ENCODE measurements around the gene FAM210A.
"Not testable (repeated sequence)": the region's sequence is repeated elsewhere in the genome, so short reads cannot be mapped to it uniquely, and the experiment has no call there.

The FAM210A gene

DNA sequence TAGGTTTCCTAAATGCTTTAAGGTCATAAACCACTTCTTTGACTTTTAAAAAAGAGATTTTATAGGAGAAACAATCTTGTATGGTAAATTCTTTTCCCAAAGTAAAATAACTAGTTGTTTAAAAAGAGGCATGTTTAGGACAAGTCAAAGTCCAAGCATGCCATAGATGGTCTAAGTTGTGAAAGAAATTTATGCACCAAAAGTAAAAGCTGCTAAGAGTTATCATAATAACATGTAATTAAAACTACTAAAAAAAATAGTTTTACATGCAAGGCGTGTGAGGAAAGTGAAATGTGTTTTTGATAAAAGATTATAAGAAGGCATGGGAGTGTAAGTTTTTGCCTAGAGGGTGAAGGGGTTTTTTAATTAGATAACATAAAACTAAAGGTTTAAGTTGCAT is 22.5 kb downstream of the FAM210A start:
- no peak for DNase-seq (ENCODE audit: low read depth, low spot score)

DNA sequence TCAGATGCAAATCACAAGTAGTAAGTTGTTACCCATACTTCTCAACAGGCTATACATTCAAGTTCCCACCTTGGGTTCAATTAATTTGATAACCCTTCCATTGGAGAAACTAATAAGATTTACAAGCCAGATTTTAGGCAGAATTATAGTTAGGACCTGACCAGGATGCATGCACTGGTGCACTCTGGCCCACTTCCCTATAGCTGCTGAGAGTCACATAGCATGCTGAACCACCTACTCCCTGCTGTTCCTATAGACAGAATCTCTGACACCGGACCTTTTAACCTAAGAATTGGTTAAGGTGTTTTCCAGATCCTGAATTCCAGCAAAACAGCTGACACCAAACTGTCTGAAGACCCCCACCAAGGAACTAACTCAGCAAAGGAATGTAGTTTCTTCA is 26.2 kb downstream of the FAM210A start:
- no peak for DNase-seq (ENCODE audit: low read depth, low spot score)

DNA sequence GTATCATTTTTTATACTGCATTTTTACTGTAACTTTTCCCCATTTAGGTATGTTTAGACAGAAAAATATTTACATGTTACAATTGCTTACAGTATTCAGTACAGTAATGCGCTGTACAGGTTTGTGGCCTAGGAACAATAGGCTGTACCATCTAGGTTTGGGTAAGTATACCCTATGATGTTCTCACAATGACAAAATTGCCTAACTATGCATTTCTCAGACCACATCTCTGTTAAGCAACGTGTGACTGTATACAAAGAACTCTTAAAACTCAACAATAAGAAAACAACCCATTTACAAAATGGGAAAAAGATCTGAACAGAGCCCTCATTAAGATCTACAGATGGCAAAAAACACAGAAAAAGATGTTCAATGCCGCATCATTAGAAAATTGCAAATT is 29.4 kb downstream of the FAM210A start:
- DNase-seq (ENCODE audit: low read depth, low spot score): no peak

DNA sequence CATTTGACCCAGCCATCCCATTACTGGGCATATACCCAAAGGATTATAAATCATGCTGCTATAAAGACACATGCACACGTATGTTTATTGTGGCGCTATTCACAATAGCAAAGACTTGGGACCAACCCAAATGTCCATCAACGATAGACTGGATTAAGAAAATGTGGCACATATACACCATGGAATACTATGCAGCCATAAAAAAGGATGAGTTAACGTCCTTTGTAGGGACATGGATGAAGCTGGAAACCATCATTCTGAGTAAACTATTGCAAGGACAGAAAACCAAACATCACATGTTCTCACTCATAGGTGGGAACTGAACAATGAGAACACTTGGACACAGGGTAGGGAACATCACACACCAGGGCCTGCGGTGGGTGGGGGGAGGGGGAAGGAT is 31.0 kb downstream of the FAM210A start:
- DNase-seq (ENCODE audit: low read depth, low spot score): not testable (repeated sequence)

DNA sequence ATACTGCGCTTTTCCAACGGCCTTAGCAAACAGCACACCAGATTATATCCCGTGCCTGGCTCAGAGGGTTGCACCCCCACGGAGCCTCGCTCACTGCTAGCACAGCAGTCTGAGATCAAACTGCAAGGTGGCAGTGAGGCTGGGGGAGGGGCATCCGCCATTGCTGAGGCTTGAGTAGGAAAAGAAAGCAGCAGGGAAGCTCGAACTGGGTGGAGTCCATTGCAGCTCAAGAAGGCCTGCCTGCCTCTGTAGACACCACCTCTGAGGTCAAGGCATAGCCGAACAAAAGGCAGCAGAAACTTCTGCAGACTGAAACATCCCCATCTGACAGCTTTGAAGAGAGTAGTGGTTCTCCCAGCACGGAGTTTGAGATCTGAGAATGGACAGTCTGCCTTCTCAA is 36.3 kb downstream of the FAM210A start:
- DNase-seq (ENCODE audit: low read depth, low spot score): not testable (repeated sequence)

DNA sequence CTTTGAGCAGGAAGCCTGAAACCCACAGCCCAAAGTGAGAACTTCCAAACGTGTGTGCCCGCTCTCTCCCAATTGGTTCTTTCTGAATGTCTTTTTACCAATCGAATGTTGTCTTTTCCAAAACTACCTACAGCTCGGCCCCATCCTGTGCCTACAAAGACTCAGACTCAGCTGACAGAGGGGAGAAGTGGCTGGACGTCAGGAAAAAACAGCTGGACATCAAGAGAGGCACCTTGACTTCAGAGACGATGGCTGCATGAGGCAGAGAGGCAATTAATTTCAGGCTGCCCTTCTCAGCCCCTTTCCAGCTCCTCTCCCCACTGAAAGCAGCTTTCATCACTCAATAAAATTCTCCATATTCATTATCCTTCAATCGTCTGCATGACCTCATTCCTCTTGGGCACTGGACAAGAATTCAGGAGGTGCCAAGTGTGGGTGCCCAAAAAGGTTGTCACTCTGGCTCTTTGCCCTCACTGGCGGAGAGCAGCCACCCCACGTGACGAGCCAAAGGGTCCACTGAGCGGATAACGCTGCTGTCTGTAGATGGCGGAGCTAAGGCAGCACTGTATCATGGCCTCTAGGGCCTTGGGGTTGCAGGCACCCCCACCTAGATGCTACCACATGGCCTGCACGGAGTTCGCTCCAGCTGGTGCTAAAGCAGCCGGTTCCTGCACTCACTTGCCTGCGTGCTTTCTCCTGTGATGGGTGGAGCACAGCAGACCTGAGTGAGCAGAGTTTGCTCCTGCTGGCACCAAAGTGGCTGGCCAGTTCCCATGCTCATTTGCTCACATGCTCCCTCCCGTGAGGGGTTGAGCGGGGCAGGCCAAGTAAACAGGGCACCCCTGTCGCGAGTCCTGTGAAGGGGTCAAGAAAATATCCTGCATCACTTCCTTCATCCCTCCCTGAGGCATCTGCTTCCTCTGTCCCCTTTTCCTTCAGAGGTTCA is 37.9 kb downstream of the FAM210A start:
- DNase-seq (ENCODE audit: low read depth, low spot score): no peak

DNA sequence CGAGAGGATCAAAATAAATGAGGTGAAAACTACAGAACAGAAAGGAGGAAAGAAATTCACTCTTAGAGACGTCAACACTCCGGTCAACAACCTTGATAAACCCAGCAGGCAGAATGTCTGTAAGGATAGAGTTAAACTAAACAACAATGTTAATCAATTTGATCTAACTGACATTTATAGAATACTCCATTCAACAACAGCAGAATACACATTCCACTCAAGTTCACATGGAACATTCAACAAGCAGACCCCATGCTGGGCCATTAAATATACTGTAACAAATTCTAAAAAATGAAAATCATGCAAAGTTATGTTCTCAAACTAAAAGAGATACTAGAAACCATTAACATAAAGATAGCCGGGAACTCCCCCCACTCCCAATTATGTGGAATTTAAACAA is 41.8 kb downstream of the FAM210A start:
- no peak for DNase-seq (ENCODE audit: low read depth, low spot score)

DNA sequence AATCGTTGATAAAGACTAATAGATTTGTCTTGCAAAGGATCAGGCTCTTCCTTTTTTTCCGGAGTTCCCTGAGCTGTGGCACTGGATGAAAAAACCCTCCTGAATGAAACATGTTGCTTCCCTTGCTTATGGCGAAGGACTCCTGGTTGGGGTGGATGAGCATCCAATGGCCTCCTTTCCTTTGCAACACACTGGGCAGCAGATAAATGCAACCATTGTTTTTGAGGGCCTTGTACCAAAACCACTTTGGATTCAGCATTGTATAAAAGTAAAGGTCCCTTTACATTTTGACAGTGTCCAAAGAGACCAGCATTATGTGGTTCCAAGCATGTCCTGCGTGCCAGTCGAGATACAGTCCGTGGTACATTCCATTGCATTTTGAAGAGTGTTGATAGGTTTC is 44.7 kb downstream of the FAM210A start:
- DNase-seq (ENCODE audit: low read depth, low spot score): no peak

DNA sequence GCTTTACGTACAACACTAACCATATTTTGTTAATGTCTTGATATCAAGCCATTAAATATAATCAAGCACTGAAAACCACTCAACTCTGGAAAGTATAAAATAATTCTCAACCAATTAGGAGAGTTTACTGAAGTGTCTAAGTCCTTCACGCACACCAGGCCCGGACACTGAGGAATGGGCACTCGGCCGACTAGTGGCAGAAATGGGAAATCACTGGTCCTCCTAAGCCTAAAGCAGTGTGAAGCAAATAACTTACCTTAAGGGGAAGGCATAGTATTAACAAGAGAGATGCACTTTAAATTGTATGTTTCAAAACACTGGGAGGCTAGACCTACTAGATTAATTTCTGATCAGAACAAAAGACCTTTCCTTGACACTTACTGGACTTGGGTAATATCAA is 45.7 kb downstream of the FAM210A start:
- DNase-seq (ENCODE audit: low read depth, low spot score): no peak

DNA sequence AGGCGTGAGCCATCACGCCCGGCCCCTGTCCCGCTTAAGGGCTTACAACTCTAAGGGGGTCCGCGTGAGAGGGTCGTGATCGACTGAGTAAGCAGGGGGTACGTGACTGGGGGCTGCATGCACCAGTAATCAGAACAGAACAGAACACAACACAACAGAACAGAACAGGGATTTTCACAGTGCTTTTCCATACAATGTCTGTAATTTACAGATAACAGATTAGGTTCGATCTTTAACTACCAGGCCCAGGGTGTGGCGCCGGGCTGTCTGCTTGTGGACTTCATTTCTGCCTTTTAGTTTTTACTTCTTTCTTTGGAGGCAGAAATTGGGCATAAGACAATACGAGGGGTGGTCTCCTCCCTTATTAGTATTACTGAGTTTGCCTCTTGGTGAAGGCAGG is 49.0 kb downstream of the FAM210A start:
- DNase-seq (ENCODE audit: low read depth, low spot score): not testable (repeated sequence)

DNA sequence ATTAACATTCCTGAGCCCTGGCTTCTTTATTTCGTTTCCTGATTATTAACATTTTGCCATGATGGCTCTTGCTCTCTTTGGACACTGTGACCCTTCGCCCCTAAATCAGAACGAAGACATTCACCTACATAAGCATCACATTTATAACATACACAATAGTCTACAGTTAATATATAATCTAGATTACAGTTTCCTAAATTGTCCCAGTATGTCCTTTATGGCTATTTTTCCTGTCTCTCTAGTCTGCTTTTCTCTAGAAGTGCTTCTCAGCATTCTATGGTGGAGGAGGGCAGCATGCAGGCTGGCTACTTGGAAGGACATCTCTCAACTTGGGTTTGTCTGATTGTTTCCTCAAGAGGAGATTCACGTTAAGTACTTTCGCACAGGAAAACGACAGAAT is 49.9 kb downstream of the FAM210A start:
- DNase-seq (ENCODE audit: low read depth, low spot score): no peak

DNA sequence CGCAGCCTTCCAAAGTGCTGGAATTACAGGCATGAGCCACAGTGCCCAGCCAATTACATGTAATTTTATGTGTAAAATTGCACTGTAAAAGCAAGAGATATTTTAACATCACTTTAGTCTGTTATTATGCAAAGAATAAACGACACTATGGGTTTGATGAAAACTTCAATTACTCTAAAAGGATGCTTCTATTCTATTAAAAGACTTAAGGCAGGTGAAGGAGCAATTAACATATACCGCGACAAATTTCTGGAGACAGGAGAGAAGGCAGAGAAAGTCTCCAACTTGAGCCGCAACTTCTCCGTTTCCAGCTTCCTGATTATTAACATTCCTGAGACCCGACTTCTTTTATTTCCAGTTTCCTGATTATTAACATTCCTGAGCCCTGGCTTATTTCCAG is 53.7 kb downstream of the FAM210A start:
- DNase-seq (ENCODE audit: low read depth, low spot score): no peak

DNA sequence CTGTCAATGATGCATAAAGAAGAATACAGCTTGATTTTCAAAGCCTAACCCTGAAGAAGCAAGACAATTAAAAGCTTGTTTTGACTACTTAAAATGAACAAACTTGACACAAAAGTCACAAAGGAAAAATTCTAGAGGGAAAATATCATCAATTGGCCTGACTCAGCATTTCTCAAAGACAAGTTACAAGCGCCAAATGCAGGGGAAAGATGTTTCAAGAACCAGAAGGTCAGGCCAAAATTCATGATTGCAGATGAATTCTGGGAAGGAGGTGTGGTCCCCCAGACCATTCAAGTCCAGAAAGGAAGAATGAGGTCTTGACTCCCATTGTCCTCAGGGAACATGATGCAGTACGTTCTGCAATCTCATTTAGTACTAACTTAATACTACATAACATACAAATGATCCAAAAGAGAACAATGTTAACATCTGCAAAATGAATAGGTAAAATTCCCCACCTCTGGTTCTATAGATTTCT is 64.5 kb downstream of the FAM210A start:
- DNase-seq (ENCODE audit: low read depth, low spot score): no peak

DNA sequence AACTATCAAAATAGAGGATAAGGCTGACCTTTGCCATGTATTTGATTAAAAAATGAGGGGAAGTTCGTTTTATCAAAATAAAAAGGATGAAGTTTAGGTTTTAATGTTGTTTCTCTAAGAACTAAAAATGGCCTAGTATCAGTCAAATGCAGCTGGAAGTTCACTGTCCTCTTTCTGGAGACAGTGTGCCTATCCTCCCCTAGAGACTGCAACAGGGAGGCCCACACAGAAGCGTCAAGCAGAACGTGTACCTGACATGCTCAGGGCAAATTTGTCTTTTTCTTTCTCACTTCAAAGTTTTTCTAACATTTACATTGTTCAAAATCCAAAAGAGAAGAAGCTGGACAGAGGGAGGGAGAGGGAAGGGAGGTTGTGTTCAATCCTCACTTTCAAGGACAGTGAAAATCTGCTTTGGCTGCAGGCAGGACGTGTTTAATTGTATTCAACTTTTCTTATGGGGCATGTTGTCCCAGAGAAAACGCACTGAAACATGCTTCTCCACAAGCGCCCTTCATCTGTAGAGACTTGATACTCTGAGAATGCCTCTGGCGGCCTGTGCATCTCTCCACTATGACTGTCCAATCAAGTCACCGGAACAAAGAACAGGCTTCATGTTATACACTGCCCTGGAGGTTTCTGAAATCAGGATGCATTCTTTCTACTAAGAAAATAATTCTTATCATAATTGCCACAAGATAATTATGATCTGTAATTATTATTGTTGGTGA is 65.1 kb downstream of the FAM210A start:
- no peak for DNase-seq (ENCODE audit: low read depth, low spot score)

DNA sequence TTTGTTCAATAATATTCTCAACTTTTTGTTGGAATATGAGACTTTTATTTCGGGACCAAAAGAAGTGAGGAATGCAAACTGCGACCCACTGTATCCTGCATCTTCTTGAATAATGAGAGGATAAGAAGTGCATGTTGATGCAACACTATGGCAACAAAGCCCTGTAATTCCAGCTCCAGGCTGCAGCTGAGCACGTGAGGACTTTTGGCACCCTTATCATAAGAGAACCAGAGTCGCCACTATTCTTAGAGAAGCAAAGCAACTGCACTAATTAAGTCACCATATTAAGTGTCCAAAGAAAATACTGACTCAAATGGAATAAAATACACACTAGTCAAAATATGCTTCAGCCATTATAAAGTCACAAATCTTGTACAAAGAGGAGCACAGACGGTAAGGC is 65.8 kb downstream of the FAM210A start:
- no peak for DNase-seq (ENCODE audit: low read depth, low spot score)

DNA sequence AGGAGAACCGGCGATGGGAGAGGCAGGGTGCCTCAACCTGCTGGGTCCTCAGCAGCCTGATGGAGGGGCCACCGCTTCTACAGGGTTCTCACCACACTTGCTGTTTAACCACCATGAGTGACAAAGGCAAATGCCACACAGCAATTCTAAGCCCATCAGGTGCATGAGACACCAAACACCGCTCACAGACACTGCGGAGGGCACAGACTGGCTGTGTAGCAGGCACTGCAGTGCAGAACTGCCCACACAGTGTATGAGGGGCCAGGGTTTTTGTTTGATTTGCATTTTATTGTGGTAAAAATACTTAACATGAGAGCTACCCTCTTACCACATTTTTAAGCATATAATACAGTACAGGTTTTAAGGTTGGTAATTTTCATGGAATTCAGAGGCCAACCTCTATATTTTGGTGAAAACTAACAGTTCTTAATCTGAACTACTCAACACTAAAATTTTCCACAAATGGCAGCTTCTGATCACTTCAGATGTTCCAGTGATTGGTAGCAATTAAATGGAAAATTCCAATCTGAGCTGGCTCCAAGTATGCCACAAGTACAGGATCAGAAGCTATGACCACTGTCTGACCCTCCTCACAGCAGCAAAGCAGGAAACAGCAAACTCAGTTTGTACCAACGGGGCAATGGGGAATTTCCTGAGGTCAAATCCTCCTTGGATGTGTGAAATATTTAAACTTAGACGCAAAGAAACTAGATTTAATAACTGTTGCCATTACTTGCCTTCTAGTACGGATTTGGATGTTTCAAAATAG is 67.7 kb downstream of the FAM210A start:
- DNase-seq (ENCODE audit: low read depth, low spot score): no peak

DNA sequence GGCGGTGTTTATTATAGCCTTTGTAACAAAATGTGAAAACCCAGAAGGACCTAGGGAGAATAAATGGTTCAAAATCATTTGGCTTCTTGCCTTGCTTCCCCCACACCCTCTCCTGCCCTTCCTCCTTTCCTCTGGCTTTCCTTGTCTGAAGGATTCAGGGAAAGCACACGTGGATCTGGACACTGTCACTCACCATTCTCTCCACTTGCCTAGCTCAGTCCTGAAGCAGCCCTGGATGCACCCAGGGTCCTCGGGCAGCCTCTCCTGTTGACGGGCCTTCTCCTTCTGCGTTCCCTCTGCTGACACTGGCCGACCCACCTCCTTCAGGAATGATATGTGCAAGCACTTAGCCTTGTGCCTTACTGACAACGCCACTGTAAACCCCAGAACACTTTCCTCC is 68.4 kb downstream of the FAM210A start:
- no peak for DNase-seq (ENCODE audit: low read depth, low spot score)

DNA sequence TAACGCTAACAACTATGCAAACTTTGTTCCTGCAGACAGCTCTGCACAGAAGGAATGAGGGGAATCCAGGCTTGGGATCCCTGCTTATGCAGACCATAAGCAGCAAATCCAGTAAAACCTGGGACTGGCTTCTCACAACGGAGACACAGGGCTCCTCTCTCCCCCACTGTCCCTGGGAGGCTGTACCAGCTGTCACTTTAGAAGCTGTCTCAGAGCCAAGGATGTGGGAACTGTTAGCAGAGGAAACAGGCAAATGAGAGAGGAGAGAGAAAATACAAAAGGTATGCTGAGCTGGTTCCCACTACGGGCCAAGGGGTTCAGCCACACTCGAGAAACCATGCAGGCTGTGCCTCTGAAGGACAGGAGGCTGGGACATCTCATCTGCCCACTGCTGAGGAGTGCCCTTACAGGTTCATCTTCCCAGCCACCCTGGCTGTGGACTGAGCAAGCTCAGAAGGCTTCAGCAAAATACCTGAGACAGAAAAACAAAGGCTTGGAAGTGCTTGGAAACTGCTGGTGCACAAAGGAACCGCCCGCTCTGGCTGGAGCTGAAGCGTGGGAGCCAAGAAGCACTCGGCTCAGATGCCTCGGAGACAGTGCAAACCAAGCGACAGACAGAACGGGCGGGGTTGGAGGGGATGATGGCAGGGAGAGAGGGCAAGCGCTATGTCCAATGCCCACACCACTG is 72.5 kb downstream of the FAM210A start:
- no peak for DNase-seq (ENCODE audit: low read depth, low spot score)

DNA sequence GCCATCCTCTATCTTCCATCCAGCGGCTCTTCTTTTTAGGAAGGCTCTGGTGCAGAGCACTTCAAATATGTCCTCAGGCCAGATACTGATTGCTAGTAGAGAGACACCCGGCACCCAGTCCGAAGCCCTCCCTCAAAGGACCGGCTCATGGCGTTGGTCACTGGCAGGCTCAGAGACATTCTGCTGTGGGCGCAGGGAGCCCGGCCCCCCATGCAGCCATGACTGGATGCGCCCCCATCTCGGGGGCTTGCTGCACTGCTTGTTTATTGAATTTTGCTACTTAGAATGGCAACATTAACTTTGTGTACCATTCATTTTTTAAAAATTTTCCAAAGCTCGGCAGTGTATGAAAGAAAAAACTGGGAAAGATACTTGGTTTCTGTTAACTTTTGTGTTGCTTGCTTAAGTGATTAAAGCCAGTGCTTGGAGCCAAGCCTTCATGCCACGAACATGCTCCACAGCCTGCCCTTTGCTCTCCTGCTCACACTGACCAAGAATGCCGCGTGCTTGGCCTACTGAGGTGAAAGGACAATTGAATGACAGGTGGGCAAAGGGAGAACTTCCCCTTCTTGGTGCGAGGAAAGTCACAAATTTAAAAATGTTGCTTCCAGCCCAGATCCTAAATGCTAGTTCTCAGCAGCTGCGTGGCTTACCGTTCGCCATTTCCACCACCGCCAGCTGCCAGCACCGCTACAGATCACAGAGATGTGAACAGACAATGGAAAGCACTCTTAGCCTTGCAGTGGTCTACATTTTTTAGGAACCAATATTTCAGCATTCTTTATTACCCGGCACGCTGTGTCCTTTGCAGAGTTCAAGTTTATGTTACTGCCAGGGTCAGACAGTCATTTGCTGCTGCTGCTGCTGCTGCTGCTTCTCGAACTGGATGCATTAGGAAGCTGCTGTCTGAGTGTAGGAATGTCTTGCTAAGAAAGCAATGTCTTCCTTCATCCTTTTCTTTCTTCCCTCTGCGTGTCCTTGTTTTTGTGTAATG is 76.7 kb downstream of the FAM210A start:
- DNase-seq (ENCODE audit: low read depth, low spot score): no peak

DNA sequence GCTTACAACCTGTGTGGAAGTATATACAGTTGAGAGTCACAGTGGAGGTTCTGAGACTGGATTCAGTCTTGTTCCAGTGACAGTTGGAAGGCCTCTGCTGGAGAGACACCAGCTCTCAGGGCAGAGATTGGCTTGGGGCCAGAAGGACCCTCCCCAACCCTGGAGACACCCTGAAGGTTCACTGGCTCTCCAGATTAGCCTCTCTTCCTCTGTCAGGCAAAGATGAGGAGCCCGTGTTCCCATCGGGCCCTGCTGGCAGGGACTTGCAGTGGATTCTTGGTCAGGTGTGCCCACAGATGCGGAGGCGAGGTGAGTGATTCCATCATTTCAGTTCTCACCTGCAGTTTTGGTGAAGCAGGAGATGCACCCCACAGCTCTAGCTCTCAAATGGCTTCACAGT is 78.6 kb downstream of the FAM210A start:
- DNase-seq (ENCODE audit: low read depth, low spot score): no peak

Measured in brain pericyte (primary cell).